HL-60/S4 treated with retinoic acid at 250 ng/mL for 4 days and 3 days (cell line): ENCODE results near the gene TPD52L1.

Source experiments
- in situ Hi-C: fragments of 300-500 bp; cut with MboI; formaldehyde crosslinking; loops from 2 replicates; pipeline ENCODE4 v1.7.0; 2022; ENCODE audit warnings: low sequenced_read_pairs

Gene TPD52L1

GRCh38 chr6:125174626-125175025, 21.1 kb downstream of the TPD52L1 start:
- in situ Hi-C loops, result no loop called here

- in situ Hi-C loops, result no loop called here
Observed at GRCh38 chr6:125175466-125176048, 22.0 kb downstream of the TPD52L1 start.

- in situ Hi-C loops, result no loop called here
Observed at GRCh38 chr6:125182237-125183008, 28.9 kb downstream of the TPD52L1 start.

DNA sequence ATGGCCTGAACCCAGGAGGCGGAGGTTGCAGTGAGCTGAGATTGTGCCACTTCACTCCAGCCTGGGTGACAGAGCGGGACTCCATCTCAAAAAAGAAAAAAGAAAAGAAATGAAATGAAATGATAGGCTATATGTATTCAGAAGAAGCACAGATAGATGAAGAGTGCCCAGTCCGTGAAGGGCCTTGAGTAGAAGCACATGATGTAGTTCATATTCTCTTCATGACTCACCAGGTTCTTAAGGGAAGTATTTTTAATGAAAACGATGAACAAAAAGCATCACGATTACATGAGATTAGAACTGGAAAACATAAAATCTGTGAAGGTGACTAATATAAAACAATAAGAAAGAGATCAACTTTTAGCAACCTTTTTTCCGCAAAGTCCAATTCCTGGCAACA, 29.8 kb downstream of the TPD52L1 start:
- in situ Hi-C loops, result no loop called here

- in situ Hi-C loops, result no loop called here
Observed at GRCh38 chr6:125188037-125188436, 34.5 kb downstream of the TPD52L1 start.

DNA sequence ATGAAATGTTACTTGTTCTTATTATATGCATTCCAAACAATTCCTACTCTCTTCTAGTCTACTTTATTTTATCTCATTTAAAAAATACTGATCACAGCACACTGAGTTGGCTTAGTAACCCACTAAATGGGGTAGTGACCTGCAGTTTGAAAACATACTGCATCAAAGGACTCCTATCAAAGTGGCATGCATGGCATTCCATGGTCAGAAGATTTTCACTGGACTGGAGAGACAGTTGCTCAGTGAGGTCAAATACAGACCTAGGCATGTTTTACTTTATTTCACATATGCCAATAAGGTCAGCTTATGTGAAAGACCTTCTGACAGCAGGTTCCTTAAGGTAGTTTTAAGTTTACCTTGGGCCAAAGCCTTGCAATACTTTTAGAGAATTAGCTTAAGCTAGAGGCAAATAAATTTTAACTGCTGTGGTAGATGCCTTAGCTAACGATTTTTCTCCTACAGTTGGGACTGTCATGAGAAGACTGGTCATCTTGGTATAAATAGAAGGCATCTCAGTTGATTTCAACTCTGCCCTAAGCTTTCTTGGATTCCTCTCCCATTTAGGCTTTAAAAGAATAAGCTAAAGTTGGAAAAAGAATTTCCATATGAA, 35.1 kb downstream of the TPD52L1 start:
- in situ Hi-C loops, result no loop called here

DNA sequence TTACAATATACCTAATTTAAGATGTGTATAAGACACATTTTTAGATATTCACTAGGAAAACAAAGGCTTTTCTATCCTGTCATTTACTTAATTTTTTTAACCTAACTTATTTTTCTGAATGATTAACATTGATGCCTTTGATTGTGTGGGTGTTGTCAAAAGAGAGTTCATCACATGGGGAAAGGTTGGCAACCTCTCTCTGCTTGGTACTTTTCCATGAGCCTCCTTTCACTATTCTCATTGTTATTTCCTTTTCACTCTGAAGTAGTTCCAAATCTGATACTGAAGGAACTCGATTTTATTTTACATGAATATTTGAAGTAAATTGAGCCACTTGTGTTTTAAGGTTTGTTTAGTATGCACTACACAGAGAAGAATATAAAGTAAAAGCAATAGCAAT, 35.9 kb downstream of the TPD52L1 start:
- in situ Hi-C loops, result no loop called here

GRCh38 chr6:125190667-125191066, 37.1 kb downstream of the TPD52L1 start:
- in situ Hi-C loops, result no loop called here

DNA sequence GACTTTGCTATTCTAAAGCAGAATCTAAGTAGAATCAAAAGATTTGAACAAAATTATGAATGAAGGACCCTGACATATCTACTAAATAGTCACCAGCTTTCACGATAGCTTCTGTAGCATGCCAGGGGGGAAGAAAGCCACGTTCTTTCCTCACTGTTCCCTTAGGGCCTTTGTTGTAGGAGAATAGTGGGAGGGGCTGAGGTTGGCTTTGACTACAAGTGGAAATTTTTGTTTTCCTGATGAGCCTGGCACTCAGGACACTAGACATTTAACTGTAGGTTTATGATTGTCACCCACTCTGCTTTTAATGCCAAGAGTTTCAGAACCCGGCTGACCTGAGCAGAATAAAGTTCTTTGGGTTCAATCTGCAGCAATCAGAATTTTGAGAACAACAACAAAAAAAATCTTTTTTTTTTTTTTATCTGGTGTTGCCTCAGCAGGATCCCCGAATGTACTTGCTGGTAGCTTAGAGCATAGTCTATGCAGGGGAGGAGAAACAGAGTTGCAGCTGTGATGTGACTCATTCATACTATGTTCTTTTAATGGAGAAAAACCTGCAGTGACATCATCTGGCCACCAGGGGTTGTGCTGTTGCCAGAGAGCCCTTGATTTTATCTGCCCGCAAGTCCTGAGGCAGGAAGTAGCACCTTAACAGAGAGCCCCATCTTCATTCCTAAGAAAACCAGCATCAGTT, 38.5 kb downstream of the TPD52L1 start:
- in situ Hi-C loops, result no loop called here

DNA sequence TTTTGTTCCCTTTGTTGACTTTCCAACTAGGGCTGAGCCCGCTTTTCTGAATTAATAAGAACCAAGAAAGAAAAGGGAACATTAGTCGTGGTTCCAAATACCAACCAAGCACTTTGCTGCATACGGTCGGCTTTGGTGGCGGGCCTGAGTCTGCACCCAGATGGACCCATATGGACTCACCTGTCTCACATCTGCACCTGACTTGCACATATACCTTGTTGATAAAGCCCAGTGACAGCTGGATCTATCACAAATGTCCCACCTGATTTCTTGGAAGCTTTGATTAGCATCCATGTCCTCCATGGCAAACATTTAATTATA, 39.0 kb downstream of the TPD52L1 start:
- in situ Hi-C loops, result no loop called here

- in situ Hi-C loops, result no loop called here
Observed at GRCh38 chr6:125193208-125193607, 39.6 kb downstream of the TPD52L1 start.

- in situ Hi-C loops, result no loop called here
Observed at GRCh38 chr6:125194941-125195340, 41.4 kb downstream of the TPD52L1 start.

DNA sequence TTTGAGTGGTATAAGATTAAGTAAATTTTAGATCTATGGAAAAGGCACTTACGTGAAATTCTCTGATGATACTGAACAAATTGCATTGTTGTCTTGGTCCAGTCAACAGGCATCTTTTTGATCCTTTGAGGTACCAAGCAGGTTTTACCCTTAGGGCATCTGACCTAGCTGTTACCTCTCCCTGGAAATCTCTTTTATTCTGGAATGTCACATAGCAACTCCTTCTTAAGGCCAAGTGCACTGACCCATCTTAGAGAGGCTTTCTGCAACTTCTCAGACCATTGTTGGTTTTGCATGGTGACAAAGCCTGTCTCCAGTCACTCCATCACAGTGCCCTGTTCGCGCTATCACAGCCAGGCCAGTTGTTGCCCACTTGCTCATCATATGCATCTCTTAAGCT, 42.0 kb downstream of the TPD52L1 start:
- in situ Hi-C loops, result no loop called here

DNA sequence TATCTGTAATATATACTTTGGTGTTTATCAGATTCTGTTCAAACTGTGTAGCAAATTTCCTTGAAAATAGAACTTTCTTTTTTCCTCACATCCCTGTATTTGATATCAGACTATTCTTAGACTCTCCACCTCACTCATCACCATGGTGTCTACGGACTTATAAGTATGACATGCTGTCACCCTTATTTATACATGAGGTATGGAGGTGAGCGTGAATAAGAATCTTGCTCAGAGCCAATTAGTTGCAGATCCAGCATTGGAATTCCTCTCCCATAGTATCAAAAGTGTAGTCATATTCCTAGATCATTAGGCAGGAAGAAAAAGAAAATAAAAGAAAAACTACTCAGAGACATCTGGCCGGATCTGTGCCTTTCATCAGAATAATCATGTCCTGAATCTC, 43.0 kb downstream of the TPD52L1 start:
- in situ Hi-C loops, result no loop called here

DNA sequence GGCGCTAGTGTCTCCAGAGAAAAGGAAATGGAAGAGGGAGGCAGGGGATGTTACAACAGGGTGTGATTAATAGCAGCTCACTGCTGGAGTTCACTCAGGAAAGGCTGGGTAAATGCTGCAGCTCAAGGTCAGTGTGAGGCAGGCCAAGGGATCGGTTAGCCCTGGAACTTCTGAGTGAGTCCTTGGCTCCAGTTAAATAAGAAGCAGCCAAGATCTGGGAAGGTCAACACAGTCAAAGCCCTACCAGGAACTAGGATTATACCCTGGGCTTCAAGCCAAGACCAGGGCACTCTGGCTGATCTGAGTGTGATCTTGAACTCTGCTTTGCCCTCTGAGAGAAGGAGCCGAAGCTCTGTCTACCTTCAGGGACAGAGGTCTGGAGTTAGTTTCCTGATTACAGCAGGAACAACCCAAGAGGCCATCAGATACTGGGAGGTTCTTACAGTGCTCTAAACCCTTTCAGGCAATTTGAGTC, 44.3 kb downstream of the TPD52L1 start:
- in situ Hi-C loops, result no loop called here

DNA sequence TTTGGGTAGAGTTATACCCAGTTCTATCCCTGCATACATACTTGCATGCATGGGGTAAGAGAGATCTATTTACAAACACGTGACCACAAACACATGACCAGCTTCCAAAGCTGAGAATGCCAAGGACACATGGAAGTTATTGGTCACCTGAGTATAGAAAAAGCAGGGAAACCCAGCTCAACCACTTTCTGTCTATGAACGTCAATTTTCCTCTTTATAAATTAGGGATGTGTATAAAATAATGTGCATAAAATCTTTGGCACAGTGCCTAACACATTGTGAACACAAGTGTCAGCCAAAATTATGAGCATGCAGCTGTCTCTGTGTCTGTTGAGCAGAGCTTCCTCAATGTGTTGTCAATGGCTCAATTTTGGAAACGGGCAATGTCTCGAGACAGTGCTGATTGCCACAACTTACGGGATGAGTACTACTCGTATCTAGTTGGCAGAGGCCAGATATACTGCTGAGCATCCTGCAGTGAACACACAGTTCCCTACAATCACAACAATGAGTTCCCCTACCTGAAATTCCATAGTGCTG, 44.9 kb downstream of the TPD52L1 start:
- in situ Hi-C loops, result no loop called here

- in situ Hi-C loops, result no loop called here
Observed at GRCh38 chr6:125200941-125201340, 47.4 kb downstream of the TPD52L1 start.

DNA sequence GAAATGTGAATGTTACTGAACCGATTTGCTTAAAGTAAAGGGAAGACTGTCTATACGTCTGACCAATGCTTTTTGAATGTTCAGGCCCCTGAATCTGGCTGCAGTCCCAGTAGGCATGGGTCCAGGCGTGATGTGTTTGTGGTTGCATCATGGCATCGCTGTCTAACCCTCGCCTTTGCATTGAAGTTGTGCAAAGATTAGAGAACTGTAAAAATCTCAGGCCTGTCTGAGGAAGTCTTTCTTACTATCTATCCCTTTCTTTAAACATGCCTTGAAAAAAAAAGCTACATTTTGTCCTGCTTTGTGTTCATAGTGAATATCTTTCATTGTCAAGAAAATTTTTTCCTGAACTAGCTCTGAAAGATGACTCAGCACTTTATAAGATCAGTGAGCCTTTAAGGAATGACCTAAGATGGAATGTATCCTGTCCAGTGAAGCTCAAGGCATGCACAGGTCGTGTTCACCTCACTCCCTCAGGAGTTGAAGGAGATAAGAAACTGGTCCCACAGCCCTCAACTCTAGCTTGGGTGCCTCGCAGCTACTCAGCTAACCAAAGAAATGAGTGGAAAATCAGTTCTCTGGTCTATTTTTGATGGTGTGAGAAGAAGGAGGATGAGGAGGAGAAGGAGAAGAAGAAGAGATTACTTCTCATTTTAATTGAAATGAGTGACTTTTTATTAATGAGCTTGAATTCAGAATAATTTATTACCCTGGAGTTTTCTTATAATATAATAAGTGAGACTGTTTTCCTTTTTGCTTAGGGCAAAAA, 48.6 kb downstream of the TPD52L1 start:
- in situ Hi-C loops, result no loop called here

DNA sequence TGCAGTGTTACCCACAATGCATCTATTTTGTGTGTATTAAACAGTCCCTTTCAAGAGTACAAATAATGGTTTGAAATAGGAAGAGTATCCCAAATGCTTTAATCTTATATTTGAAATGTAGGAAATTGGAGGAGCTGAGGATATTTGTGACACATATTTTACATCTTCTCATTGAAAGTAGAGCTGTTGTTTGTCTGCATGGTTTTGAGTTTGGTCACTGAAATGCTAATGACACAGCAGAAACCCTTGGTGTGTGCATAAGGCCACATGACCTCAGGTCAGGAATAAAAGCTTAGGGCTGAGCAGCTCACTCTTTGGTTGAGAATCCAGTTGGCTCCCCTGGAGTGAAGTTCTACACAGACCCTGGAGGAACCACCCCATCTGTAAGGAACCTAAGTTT, 49.8 kb downstream of the TPD52L1 start:
- in situ Hi-C loops, result no loop called here

GRCh38 chr6:125205931-125206330, 52.4 kb downstream of the TPD52L1 start:
- in situ Hi-C loops, result no loop called here

DNA sequence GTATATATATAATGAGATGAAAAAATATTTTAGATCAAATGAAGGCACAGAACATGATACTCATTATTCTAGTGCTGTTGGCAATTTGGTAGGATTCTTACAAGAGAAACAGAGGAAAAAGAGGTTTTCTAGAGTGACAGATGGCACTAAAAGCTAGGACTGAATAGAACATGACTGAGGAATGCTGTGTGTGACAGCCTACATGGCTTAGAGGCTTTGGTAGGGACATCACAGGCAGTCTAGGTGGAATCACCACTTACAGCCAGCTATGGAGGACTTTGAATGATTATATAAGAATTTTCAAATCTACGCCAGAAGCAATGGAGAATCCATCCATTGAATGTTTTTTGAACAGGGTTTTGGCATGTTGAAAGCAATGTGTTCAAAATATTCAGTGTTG, 52.8 kb downstream of the TPD52L1 start:
- in situ Hi-C loops, result no loop called here
